IgD-negative memory B cell (primary cell): ENCODE results near the gene DLX5. TPM values are rescaled to one million over a fixed set of nuclear protein-coding genes. Genes with fewer than 3 reads are reported as not detected.

Experiments
- H3K27ac Mint-ChIP-seq, 3 donors: one replicate each; pipeline ENCODE4 v1.8.0; 2020 to 2022; ENCODE audit warnings: mild to moderate bottlenecking in 3 of 3, mixed read lengths in 3 of 3, moderate library complexity in 1 of 3
- H3K27me3 Mint-ChIP-seq: one replicate; pipeline ENCODE4 v1.8.0; 2021; ENCODE audit warnings: mixed read lengths
- H3K36me3 Mint-ChIP-seq: one replicate; pipeline ENCODE4 v1.8.0; 2020; ENCODE audit warnings: mild to moderate bottlenecking, mixed read lengths
- H3K4me1 Mint-ChIP-seq, 3 donors: one replicate each; pipeline ENCODE4 v1.8.0; 2020 to 2022; ENCODE audit warnings: mixed read lengths in 3 of 3, mild to moderate bottlenecking in 1 of 3
- H3K4me3 Mint-ChIP-seq, 4 donors: one replicate each; pipeline ENCODE4 v1.8.0; 2020 to 2022; ENCODE audit warnings: mild to moderate bottlenecking in 4 of 4, mixed read lengths in 4 of 4, moderate library complexity in 3 of 4
- H3K9me3 Mint-ChIP-seq, 3 donors: one replicate each; pipeline ENCODE4 v1.8.0; 2020 to 2021; ENCODE audit warnings: mixed read lengths in 3 of 3, mild to moderate bottlenecking in 1 of 3
- polyA plus RNA-seq: library from polyadenylated mRNA; unstranded; fragments of 300-500 nt; fragmentation: Illumina TruSeq; gene quantifications from one replicate; pipeline ENCODE4 v1.2.3, GENCODE V29; 2021

Gene DLX5
- polyA plus RNA-seq, 1 donor from 2014 or later: not detected

- Mint-ChIP-seq H3K27ac (peak overlapping the region in 2 of 3 donors; percentile 53 to 76), H3K4me3 (peak overlapping the region in 3 of 4 donors; percentile 64 to 90 (median 78))
Measured at GRCh38 chr7:97004247-97005182, 20.1 kb downstream of the DLX5 start.

GRCh38 chr7:97003262-97004246 lies 21.1 kb downstream of the DLX5 start:
- Mint-ChIP-seq H3K27ac (peak overlapping the region in 2 of 3 donors; percentile 46 to 53), H3K4me3 (peak overlapping the region in 1 of 4 donors; percentile 68), H3K9me3 (peaks cover 0 to 5% (median 0%) of the 10 kb centered on the region in 3 donors)

More at GRCh38 chr7:97004247-97005182, 20.1 kb downstream of the DLX5 start:
- H3K36me3 Mint-ChIP-seq: no peaks in the 10 kb centered on the region
- H3K4me1 Mint-ChIP-seq: peaks cover 4 to 8% (median 6%) of the 10 kb centered on the region in 3 donors
- peaks cover 0 to 3% (median 0%) of the 10 kb centered on the region in 3 donors for H3K9me3 Mint-ChIP-seq
- peaks cover 70% of the 10 kb centered on the region for H3K27me3 Mint-ChIP-seq

DNA sequence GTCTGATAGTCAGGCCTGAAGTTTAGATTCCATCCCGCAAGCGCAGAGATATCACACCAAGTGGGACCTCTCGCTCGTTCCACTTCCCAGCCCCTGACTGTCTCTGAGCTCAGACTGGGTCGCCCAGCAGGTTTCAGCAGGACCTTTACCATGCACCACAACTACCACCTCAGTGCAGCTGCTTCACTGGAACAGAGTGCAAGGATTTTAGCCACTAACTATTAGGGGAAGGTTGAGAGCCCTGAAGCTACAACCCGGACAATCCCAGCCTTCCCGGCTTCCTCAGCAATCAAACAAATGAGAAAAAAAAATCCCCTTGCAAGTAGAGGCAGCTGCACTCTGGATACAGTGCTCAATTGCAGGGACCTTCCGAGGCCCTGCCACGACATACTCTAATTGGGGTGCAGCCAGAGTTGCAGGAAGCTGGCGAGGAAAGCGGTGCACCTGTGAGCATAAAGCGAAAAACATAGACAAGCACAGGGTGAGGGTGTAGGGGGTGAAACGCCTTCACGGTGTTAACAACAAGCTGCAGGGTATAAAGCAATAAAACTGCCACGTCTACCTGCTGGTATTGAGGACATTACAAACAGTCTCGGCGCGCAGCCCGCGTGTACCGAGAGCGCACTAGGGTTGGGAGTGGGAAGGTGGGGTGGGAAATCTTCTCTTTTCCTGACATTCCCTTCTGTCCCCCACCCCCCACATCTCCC lies 21.9 kb downstream of the DLX5 start:
- Mint-ChIP-seq H3K9me3 (peaks cover 0 to 5% (median 0%) of the 10 kb centered on the region in 3 donors), H3K27me3 (peaks cover 75% of the 10 kb centered on the region), H3K27ac (no peak overlapping the region), H3K4me1 (peaks cover 4 to 8% (median 6%) of the 10 kb centered on the region in 3 donors), H3K4me3 (no peak overlapping the region), H3K36me3 (no peaks in the 10 kb centered on the region)

More at GRCh38 chr7:97003262-97004246, 21.1 kb downstream of the DLX5 start:
- Mint-ChIP-seq H3K36me3 (no peaks in the 10 kb centered on the region), H3K4me1 (peaks cover 4 to 8% (median 6%) of the 10 kb centered on the region in 3 donors), H3K27me3 (peaks cover 73% of the 10 kb centered on the region)

DNA sequence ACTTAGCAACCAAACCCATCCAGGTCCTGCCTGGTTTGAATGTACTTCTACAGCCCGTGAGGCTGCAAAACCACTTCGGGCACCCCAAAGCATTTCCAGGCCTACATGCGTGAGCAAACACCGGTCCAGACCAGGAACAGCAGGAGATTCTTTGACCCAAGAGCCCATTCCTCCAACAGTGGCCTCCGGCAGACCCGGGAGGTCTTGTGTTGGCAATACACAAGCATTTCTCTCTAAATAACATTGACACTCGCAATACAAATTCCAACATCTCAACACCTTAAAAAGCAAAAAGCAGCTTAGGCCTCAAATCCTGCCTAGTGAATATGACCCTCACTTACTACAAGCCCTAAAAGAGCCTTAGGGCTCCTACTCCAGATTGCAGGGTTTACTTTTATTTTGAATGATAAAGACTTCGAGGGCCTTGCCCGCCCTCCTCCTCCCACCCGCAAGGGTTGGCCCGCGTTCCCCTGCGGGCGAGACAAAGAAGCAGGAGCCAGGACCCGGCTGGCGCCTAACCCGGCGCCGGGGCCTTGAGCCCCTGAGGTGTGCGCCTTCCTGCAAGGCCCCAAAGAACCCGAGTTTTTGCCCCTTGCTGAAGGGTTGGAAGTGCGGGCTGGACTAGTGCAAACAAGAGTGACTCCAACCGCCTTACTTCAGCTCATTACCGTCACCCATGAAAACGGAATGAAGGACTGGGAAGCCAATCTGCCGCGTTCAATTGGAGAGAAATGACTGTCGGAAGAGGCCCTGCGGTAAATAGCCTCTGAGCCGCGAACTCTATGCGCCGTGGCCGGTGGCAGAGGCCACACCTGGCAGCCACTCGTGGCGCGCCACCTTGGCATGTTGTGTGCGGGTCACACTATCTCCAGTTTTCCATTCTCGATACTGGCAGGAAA lies 22.7 kb downstream of the DLX5 start:
- Mint-ChIP-seq H3K4me3 (no peak overlapping the region), H3K9me3 (peaks cover 0 to 5% (median 0%) of the 10 kb centered on the region in 3 donors), H3K36me3 (no peaks in the 10 kb centered on the region), H3K27ac (peak overlapping the region in 2 of 3 donors; percentile 8 to 18), H3K4me1 (peaks cover 4 to 8% (median 7%) of the 10 kb centered on the region in 3 donors), H3K27me3 (peaks cover 74% of the 10 kb centered on the region)

- H3K4me3 Mint-ChIP-seq: no peak overlapping the region
- peaks cover 0 to 5% (median 2%) of the 10 kb centered on the region in 3 donors for H3K9me3 Mint-ChIP-seq
- peaks cover 3 to 8% (median 4%) of the 10 kb centered on the region in 3 donors for H3K4me1 Mint-ChIP-seq
- peak overlapping the region in 1 of 3 donors; percentile 18 for H3K27ac Mint-ChIP-seq
- H3K27me3 Mint-ChIP-seq: peaks cover 77% of the 10 kb centered on the region
- H3K36me3 Mint-ChIP-seq: no peaks in the 10 kb centered on the region
Measured at GRCh38 chr7:97001221-97001620, 23.4 kb downstream of the DLX5 start.

- Mint-ChIP-seq H3K4me1 (peaks cover 0 to 1% (median 0%) of the 10 kb centered on the region in 3 donors), H3K36me3 (peaks cover 2% of the 10 kb centered on the region), H3K9me3 (peaks cover 0 to 5% (median 2%) of the 10 kb centered on the region in 3 donors), H3K27ac (no peak overlapping the region), H3K27me3 (peaks cover 76% of the 10 kb centered on the region), H3K4me3 (no peak overlapping the region)
Measured at GRCh38 chr7:96998744-96999143, 25.9 kb downstream of the DLX5 start.

- no peak overlapping the region for H3K27ac Mint-ChIP-seq
- peaks cover 2% of the 10 kb centered on the region for H3K36me3 Mint-ChIP-seq
- H3K4me3 Mint-ChIP-seq: no peak overlapping the region
- H3K4me1 Mint-ChIP-seq: peaks cover 0 to 1% (median 0%) of the 10 kb centered on the region in 3 donors
- H3K27me3 Mint-ChIP-seq: peaks cover 74% of the 10 kb centered on the region
- H3K9me3 Mint-ChIP-seq: peaks cover 0 to 5% (median 2%) of the 10 kb centered on the region in 3 donors
Measured at GRCh38 chr7:96998333-96998732, 26.3 kb downstream of the DLX5 start.

GRCh38 chr7:96997512-96998032 lies 27.1 kb downstream of the DLX5 start:
- Mint-ChIP-seq H3K36me3 (peaks cover 2% of the 10 kb centered on the region), H3K4me3 (peak overlapping the region in 1 of 4 donors; percentile 20), H3K9me3 (peaks cover 0 to 3% (median 3%) of the 10 kb centered on the region in 3 donors)

GRCh38 chr7:96996958-96997511 lies 27.6 kb downstream of the DLX5 start:
- Mint-ChIP-seq H3K9me3 (peaks cover 0 to 3% (median 3%) of the 10 kb centered on the region in 3 donors), H3K36me3 (peaks cover 2% of the 10 kb centered on the region), H3K4me1 (peaks cover 0 to 1% (median 0%) of the 10 kb centered on the region in 3 donors), H3K27me3 (peaks cover 74% of the 10 kb centered on the region), H3K27ac (no peak overlapping the region), H3K4me3 (peak overlapping the region in 1 of 4 donors; percentile 73)

More at GRCh38 chr7:96997512-96998032, 27.1 kb downstream of the DLX5 start:
- Mint-ChIP-seq H3K4me1 (peaks cover 0 to 1% (median 0%) of the 10 kb centered on the region in 3 donors), H3K27ac (peak overlapping the region in 1 of 3 donors; percentile 31), H3K27me3 (peaks cover 72% of the 10 kb centered on the region)

GRCh38 chr7:96996111-96996957 lies 28.3 kb downstream of the DLX5 start:
- H3K9me3 Mint-ChIP-seq: peaks cover 0 to 3% (median 2%) of the 10 kb centered on the region in 3 donors
- no peak overlapping the region for H3K27ac Mint-ChIP-seq
- peaks cover 2% of the 10 kb centered on the region for H3K36me3 Mint-ChIP-seq
- H3K4me1 Mint-ChIP-seq: peaks cover 0 to 1% (median 0%) of the 10 kb centered on the region in 3 donors
- peak overlapping the region in 1 of 4 donors; percentile 73 for H3K4me3 Mint-ChIP-seq
- peaks cover 72% of the 10 kb centered on the region for H3K27me3 Mint-ChIP-seq

DNA sequence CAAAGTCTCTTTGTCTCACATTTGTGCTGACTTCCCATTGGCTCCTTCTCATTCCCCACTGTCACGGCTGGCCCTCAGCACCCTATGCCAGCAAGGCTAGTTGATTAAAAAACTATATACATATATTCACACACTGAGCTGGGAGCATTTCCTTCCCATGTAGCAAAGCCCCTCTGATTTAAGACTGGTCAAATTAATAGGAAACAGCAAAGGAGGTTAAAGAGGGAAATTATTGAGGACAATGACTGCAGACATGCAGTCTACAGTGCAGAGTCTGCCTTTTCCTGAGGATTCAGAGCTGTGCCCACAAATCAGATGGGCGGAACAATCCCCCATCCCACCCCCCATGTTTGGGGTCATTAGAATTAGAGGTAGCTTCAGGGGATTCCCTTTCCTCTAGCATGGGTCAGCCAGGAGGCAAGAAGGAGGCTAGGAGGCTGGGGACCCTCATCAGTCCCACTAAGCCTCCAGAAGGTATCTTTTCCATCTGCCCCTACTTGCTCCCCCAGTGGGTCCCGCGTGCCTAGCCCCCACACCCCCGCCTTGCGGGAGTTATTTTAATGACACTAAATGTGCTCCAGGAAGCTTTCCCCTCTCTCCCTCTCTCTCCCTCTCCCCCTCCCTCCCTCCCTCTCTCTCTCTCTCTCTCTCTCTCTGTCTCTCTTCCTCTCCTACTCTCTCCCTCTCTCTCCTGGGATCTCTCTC lies 29.1 kb downstream of the DLX5 start:
- Mint-ChIP-seq H3K36me3 (peaks cover 2% of the 10 kb centered on the region), H3K9me3 (peaks cover 0 to 3% (median 2%) of the 10 kb centered on the region in 3 donors), H3K4me1 (peaks cover 0 to 3% (median 0%) of the 10 kb centered on the region in 3 donors), H3K27me3 (peaks cover 67% of the 10 kb centered on the region), H3K4me3 (no peak overlapping the region), H3K27ac (no peak overlapping the region)
